ENCODE results near the gene BAIAP2L1.

BAIAP2L1 gene

GRCh38 chr7:98359395-98359794, 41.5 kb downstream of the BAIAP2L1 start:
- peaks cover 26% of the 10 kb centered on the region for H3K4me1 ChIP-seq (ENCODE audit: insufficient read depth, low read length)
- H3K9ac ChIP-seq (ENCODE audit: low read depth, low read length), result no peak overlapping the region
- H3K9me3 ChIP-seq (ENCODE audit: control insufficient read depth, insufficient read depth, low read length), result no peaks in the 10 kb centered on the region
- no peaks in the 10 kb centered on the region for H3K36me3 ChIP-seq (ENCODE audit: insufficient read depth, low read length)

- Histone ChIP-seq H3K36me3 (ENCODE audit: insufficient read depth, low read length) (no peaks in the 10 kb centered on the region), H3K4me1 (ENCODE audit: insufficient read depth, low read length) (peaks cover 32% of the 10 kb centered on the region), H3K9me3 (ENCODE audit: control insufficient read depth, insufficient read depth, low read length) (no peaks in the 10 kb centered on the region), H3K9ac (ENCODE audit: low read depth, low read length) (no peak overlapping the region)
Measured at GRCh38 chr7:98358706-98359105, 42.2 kb downstream of the BAIAP2L1 start.

- Histone ChIP-seq H3K36me3 (ENCODE audit: insufficient read depth, low read length) (no peaks in the 10 kb centered on the region; the same call in 1 of the 2 replicates), H3K9me3 (ENCODE audit: control insufficient read depth, insufficient read depth, low read length) (no peaks in the 10 kb centered on the region), H3K4me1 (ENCODE audit: insufficient read depth, low read length) (peaks cover 31% of the 10 kb centered on the region), H3K9ac (ENCODE audit: low read depth, low read length) (no peak overlapping the region)
Measured at GRCh38 chr7:98357751-98358161, 43.1 kb downstream of the BAIAP2L1 start.

GRCh38 chr7:98355250-98355538, 45.7 kb downstream of the BAIAP2L1 start:
- Histone ChIP-seq H3K36me3 (ENCODE audit: insufficient read depth, low read length) (no peaks in the 10 kb centered on the region; the same call in 1 of the 2 replicates), H3K9ac (ENCODE audit: low read depth, low read length) (no peak overlapping the region), H3K4me1 (ENCODE audit: insufficient read depth, low read length) (peaks cover 14% of the 10 kb centered on the region), H3K9me3 (ENCODE audit: control insufficient read depth, insufficient read depth, low read length) (no peaks in the 10 kb centered on the region)

GRCh38 chr7:98354511-98355249, 46.2 kb downstream of the BAIAP2L1 start:
- Histone ChIP-seq H3K9ac (ENCODE audit: low read depth, low read length) (no peak overlapping the region), H3K36me3 (ENCODE audit: insufficient read depth, low read length) (no peaks in the 10 kb centered on the region; the same call in 1 of the 2 replicates), H3K9me3 (ENCODE audit: control insufficient read depth, insufficient read depth, low read length) (no peaks in the 10 kb centered on the region), H3K4me1 (ENCODE audit: insufficient read depth, low read length) (peaks cover 12% of the 10 kb centered on the region)

- H3K36me3 ChIP-seq (ENCODE audit: insufficient read depth, low read length), result no peaks in the 10 kb centered on the region; the same call in 1 of the 2 replicates
- H3K9ac ChIP-seq (ENCODE audit: low read depth, low read length), result no peak overlapping the region; the same call in 1 of the 2 replicates
- H3K9me3 ChIP-seq (ENCODE audit: control insufficient read depth, insufficient read depth, low read length), result no peaks in the 10 kb centered on the region
- peaks cover 12% of the 10 kb centered on the region for H3K4me1 ChIP-seq (ENCODE audit: insufficient read depth, low read length)
Measured at GRCh38 chr7:98354052-98354451, 46.8 kb downstream of the BAIAP2L1 start.

- Histone ChIP-seq H3K4me1 (ENCODE audit: insufficient read depth, low read length) (peaks cover 12% of the 10 kb centered on the region), H3K9ac (ENCODE audit: low read depth, low read length) (no peak overlapping the region), H3K9me3 (ENCODE audit: control insufficient read depth, insufficient read depth, low read length) (no peaks in the 10 kb centered on the region), H3K36me3 (ENCODE audit: insufficient read depth, low read length) (no peaks in the 10 kb centered on the region; the same call in 1 of the 2 replicates)
Measured at GRCh38 chr7:98352621-98353020, 48.3 kb downstream of the BAIAP2L1 start.

GRCh38 chr7:98351136-98351535, 49.8 kb downstream of the BAIAP2L1 start:
- Histone ChIP-seq H3K36me3 (ENCODE audit: insufficient read depth, low read length) (no peaks in the 10 kb centered on the region; the same call in 1 of the 2 replicates), H3K4me1 (ENCODE audit: insufficient read depth, low read length) (peaks cover 12% of the 10 kb centered on the region), H3K9me3 (ENCODE audit: control insufficient read depth, insufficient read depth, low read length) (no peaks in the 10 kb centered on the region), H3K9ac (ENCODE audit: low read depth, low read length) (no peak overlapping the region)

GRCh38 chr7:98348726-98349474, 52.0 kb downstream of the BAIAP2L1 start:
- H3K9ac ChIP-seq (ENCODE audit: low read depth, low read length), result no peak overlapping the region
- H3K4me1 ChIP-seq (ENCODE audit: insufficient read depth, low read length), result peaks cover under 1% of the 10 kb centered on the region

GRCh38 chr7:98346515-98347069, 54.3 kb downstream of the BAIAP2L1 start:
- Histone ChIP-seq H3K4me1 (ENCODE audit: insufficient read depth, low read length) (no peaks in the 10 kb centered on the region), H3K9ac (ENCODE audit: low read depth, low read length) (no peak overlapping the region), H3K9me3 (ENCODE audit: control insufficient read depth, insufficient read depth, low read length) (no peaks in the 10 kb centered on the region), H3K36me3 (ENCODE audit: insufficient read depth, low read length) (no peaks in the 10 kb centered on the region; the same call in 1 of the 2 replicates)

More at GRCh38 chr7:98348726-98349474, 52.0 kb downstream of the BAIAP2L1 start:
- Histone ChIP-seq H3K36me3 (ENCODE audit: insufficient read depth, low read length) (no peaks in the 10 kb centered on the region; the same call in 1 of the 2 replicates), H3K9me3 (ENCODE audit: control insufficient read depth, insufficient read depth, low read length) (no peaks in the 10 kb centered on the region)

- Histone ChIP-seq H3K9me3 (ENCODE audit: control insufficient read depth, insufficient read depth, low read length) (no peaks in the 10 kb centered on the region), H3K36me3 (ENCODE audit: insufficient read depth, low read length) (no peaks in the 10 kb centered on the region), H3K9ac (ENCODE audit: low read depth, low read length) (no peak overlapping the region), H3K4me1 (ENCODE audit: insufficient read depth, low read length) (no peaks in the 10 kb centered on the region)
Measured at GRCh38 chr7:98341106-98341505, 59.8 kb downstream of the BAIAP2L1 start.

GRCh38 chr7:98339043-98339442, 61.8 kb downstream of the BAIAP2L1 start:
- Histone ChIP-seq H3K9ac (ENCODE audit: low read depth, low read length) (no peak overlapping the region), H3K4me1 (ENCODE audit: insufficient read depth, low read length) (no peaks in the 10 kb centered on the region), H3K36me3 (ENCODE audit: insufficient read depth, low read length) (no peaks in the 10 kb centered on the region), H3K9me3 (ENCODE audit: control insufficient read depth, insufficient read depth, low read length) (no peaks in the 10 kb centered on the region)

GRCh38 chr7:98338441-98338840, 62.4 kb downstream of the BAIAP2L1 start:
- Histone ChIP-seq H3K9me3 (ENCODE audit: control insufficient read depth, insufficient read depth, low read length) (no peaks in the 10 kb centered on the region), H3K4me1 (ENCODE audit: insufficient read depth, low read length) (no peaks in the 10 kb centered on the region), H3K9ac (ENCODE audit: low read depth, low read length) (no peak overlapping the region), H3K36me3 (ENCODE audit: insufficient read depth, low read length) (no peaks in the 10 kb centered on the region)

GRCh38 chr7:98335411-98335977, 65.4 kb downstream of the BAIAP2L1 start:
- Histone ChIP-seq H3K4me1 (ENCODE audit: insufficient read depth, low read length) (no peaks in the 10 kb centered on the region), H3K9ac (ENCODE audit: low read depth, low read length) (no peak overlapping the region), H3K36me3 (ENCODE audit: insufficient read depth, low read length) (no peaks in the 10 kb centered on the region), H3K9me3 (ENCODE audit: control insufficient read depth, insufficient read depth, low read length) (no peaks in the 10 kb centered on the region; the same call in 1 of the 2 replicates)
